GM11168 (cell line): Measurements from ENCODE around the gene BRME1.

Experiments
- in situ Hi-C: fragments of 300-500 bp; cut with MboI; formaldehyde crosslinking; loops from one replicate; pipeline ENCODE4 v1.12.0; 2022; ENCODE audit warnings: low sequenced_read_pairs; ENCODE audit not compliant: unreplicated experiment

Gene BRME1

GRCh38 chr19:13905634-13906520 lies at the start of gene BRME1, which contains the start of gene CC2D1A:
BRME1 (minus strand) TSS chr19:13906117; CDS start chr19:13904892, 1,225 bp downstream.
CC2D1A (plus strand) TSS chr19:13906201; CDS start chr19:13906442, 241 bp downstream.
- in situ Hi-C loops = no loop called here

DNA sequence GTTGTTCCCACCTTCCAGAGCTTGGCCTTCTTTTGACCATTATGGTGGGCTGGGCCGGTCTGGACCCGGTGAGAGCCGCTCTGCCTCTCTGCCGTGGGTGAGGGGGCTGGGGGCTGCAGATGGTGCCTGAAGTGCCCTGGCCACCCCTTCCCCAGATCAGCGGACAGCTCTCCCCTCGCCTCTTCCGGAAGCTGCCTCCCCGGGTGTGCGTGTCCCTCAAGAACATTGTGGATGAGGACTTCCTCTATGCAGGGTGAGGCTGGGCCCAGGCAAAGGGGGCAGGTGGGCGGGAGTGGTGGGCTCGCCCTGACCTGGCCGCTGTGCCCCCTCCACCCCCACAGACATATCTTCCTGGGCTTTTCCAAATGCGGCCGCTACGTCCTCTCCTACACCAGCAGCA lies 48.3 kb upstream of the BRME1 start:
- in situ Hi-C loops = no loop called here

DNA sequence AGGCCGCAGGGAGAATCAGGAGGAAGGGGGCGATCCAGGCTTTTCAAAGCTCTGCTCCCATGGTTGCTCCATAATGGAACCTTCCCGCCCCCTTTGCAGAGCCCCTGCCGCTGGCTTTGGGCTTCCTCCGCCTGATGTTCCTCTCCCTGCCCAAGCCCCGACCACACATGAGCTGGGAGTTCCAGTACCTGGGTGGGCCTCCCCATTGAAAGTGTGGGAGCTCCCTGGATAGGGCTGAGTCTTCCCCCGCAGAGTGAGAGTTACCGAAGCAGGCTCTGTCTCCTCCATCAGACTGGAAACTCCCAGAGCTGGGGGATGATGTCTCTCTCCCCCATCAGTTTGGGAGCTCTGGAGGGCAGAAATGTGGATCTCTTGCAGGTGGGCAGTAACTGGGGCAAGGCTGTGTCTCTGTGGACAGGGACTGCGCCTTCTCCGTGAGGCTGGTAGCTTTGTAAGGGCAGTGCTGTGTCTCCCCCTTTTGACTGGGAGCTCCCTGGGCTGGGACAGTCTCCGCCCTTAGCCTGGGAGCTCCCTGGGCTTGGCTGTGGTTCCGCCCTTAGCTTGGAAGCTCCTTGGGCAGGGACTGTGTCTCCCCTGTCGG lies 47.1 kb upstream of the BRME1 start:
- in situ Hi-C loops = no loop called here

DNA sequence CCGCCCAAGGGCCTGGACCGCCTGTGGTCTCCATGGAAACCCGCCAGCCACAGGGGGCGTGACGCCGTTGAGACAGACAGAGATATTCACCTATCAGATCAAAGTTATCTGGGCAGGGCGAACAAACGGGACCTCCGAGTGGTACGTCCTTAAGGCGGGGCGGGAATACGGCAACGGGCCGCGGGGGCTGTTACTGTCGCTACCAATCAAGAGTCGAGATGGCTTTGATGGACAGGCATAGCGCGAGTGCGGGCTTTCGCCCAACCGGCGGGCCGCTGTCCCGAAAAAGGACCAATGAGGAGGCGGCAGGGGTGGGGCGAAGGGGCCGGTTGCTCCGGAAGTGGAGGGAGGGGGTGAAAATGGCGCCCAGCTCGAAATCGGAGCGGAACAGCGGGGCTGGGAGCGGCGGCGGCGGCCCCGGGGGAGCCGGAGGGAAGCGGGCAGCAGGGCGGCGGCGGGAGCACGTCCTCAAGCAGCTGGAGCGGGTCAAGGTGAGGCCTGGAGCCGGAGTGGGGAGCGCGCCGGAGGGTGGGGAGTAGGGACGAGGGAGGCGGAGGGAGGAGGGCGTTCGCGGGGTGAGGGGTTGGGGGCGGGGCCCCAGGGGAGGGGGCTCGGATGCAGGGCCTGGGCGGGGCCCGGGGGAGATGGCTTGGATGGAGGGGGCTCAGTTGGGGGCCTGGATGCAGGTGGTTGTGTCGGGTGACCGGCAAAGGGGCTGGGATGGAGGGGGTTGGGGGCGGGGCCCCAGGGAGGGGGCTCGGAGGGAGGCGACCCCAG lies 46.4 kb upstream of the BRME1 start, which contains the start of gene DCAF15:
TSS of gene DCAF15 (plus strand) at position 356 of the 777 bp plus-strand sequence. CDS start at position 360, 4 bp downstream.
- in situ Hi-C loops = no loop called here

- in situ Hi-C loops = no loop called here
These were observed 45.9 kb upstream of the BRME1 start for GRCh38 chr19:13951799-13952153.

DNA sequence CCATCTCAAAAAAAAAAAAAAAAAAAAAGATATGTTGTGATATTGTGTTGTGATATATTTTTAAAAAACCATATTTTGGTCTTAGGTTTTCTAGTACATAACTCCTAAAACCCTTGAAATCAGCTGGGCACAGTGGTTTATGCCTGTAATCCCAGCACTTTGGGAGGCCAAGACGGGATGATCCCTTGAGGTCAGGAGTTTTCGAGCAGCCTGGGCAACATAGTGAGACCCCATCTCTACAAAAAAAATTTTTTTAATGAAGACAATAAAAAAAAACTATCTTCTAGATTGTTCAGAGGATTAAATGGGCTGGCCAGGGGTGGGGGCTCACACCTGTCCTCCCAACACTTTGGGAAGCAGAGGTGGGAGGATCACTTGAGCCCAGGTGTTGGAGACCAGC lies 45.1 kb upstream of the BRME1 start:
- in situ Hi-C loops = no loop called here

GRCh38 chr19:13946414-13946813 lies 40.5 kb upstream of the BRME1 start:
- in situ Hi-C loops = no loop called here

- in situ Hi-C loops = no loop called here
These were observed 36.2 kb upstream of the BRME1 start for GRCh38 chr19:13942023-13942684.

GRCh38 chr19:13938301-13939064 lies 32.6 kb upstream of the BRME1 start, which contains the start of gene PODNL1:
PODNL1 (minus strand) TSS chr19:13938417; CDS start chr19:13938181, 236 bp downstream.
- in situ Hi-C loops = no loop called here

DNA sequence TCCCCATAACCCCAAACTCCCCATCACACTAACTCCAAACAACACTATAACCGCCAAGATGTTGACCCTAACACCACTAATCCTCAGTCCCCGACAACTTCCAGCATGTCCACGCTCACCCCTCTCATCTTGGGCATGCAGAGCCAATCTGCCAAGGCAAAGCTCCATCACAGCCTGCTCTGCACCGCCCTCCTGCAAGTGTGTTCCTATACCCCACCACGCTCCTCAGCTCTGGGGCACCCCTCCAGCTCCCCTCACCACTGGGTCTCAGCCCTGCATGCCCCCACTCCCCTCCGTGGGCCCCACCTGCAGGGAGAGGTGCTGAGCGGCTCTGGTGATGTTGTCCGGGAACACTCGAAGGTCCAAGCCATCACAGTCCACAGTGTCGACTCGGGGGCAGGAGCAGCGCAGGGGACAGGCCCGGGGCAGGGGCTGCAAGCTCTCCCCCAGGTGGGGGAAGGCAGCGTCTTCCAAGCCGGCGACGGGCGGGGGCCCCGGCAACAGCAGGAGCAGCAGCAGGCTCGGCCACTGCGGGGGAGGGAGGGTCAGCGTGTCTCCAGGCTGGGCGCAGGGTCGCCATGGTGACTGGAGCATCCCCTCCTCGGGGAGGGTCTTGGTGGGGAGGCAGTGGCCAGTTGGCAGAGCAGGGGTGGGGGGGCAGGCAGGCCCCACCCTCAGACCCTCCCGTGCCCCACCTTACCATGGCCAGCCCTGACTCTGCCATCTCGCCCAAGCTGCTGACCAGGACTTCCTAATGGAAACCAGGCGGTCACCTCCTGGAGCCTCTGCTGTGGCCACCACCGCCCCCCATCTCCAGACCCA lies 31.8 kb upstream of the BRME1 start:
- in situ Hi-C loops = no loop called here

DNA sequence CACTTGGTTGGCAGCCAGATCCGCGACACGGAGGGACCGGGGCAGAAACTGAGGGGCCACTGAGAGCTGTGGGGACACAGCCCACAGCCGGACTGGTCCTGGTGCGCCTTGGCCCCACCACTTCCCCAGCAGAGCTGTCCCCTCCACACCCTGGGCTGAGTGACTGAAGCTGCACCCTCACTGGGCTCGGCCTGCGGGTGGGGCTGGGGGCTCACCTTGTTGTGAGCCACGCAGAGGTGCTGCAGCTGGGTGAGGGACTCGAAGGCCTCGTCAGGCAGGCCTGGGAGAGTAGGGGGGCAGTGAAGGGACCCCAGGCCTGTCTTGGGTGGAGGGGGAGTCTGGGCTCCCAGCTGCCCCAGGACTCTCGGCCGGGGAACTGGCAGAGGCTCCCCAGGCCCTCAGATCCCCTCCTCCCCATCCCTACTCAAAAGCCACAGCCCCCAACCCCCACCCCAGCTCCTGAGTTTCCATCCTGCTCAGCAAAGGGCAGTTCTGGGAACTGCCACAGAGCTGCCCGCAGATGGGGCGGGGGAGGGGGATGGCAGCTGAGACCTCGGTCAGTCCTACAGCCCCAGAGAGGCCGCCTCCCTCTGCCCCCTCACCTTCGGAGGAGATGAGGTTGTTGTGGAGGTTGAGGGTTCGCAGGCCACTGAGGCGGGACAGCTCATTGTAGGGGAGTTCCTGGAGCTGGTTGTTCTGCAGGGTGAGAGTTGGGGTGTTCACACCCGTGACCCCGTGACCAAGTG lies 30.0 kb upstream of the BRME1 start:
- in situ Hi-C loops = no loop called here

DNA sequence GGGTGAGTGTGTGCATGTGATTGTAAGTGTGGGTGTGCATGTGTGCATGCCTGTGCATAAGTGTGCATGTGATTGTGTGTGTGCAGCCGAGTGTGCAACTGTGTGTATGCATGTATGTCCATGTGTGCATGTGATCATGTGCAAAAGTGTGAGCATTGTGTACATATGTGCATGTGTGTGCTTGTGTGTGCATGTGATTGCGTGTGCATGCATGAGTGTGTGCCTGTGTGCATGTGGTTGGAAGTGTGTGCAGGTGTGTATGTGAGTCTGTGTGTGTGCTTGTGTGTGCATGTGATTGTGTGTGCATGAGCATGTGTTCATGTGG lies 28.8 kb upstream of the BRME1 start:
- in situ Hi-C loops = no loop called here

GRCh38 chr19:13932911-13933393 lies 27.0 kb upstream of the BRME1 start:
- in situ Hi-C loops = no loop called here

DNA sequence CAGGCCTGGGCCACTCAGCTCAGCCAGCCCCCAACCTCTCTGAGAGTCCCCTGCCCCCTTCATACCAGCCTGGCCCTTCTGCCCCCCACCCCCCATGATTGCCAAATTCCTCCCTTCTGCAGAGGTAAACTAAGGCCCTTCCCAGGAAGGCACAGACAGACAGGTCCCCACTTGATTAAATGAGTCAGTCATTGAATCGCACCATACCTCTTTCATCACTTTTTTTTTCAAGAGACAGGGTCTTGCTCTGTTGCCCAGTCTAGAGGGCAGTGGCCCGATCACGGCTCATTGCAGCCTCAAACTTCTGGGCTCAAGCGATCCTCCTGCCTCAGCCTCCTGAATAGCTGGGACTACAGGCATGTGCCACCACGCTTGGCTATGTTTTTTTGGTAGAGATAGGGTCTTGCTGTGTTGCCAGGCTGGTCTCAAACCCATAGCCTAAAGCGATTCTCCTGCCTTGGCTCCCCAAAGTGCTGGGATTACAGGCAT lies 26.3 kb upstream of the BRME1 start:
- in situ Hi-C loops = no loop called here

DNA sequence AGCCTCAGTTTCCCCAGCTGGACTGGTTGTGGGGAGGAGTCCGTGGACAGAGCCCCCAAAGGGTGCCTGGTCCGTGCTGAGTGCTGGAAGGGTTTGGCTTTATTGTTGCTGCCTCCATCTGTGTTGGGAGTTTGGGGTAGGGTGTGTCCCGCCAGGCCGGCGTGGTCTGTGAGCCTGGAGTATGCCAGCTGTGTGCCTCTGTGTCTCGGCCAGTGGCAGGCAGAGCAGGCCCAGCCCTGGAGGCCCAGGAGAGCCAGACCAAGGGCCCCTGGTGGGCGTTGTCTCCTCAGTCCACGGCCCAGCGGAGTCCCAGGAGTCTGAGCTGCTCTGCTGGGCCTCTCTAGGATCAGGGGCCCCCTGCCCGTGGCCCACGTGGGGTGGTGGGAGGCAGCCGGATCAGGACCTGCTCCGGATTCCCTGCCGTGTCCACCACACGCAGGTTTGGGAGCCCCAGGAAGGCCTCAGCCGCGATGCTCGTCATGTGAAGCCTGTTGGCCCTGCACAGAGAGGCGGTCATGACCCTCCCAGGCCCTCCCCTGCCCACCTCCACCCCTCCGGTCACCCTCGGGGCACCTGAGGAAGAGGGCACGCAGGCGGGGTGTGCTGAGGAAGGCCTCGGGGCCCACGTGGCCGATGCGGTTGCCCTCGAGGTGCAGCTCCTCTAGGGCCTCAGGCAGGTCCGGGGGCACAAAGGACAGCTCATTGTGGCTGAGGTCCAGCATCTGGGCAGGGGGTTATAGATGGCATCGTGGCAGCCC lies 25.7 kb upstream of the BRME1 start:
- in situ Hi-C loops = no loop called here

DNA sequence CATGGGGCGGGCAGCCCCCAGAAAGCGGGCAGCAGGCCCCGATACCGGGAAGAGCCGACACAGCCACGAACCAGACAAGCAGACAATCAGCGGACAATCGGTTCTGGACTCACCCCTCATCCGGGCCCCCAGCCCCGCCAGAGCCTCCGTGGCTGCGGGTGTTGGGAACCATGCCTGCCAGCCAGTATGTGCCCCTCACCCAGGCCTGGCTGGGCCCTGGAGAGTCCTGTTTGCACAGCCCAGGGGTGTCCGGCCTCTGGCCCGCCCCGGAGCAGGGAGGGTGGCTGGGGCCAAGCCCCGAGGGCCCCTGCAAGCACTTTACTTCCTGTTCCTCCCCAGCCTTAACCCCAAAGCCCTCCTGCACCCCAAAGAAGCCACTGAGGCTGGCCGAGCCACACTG lies 24.5 kb upstream of the BRME1 start:
- in situ Hi-C loops = no loop called here

DNA sequence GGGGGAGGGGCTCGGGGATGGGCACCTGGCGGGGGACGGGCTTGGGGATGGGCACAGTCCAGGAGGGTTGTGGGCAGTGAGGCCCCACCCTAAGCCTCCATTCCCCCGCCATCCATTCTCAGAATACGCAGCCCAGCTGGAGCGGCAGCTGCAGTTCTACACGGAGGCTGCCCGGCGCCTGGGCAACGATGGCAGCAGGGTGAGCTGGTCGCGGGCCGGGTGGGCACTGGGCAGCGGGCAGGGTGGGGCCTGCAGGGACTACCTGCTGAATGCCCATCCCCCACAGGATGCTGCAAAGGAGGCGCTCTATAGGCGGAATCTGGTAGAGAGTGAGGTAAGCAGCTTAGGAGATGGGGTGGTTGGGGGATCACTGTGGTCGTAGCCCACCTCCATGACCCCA lies 24.0 kb upstream of the BRME1 start:
- in situ Hi-C loops = no loop called here
